ENCODE results near the gene HDAC4.

The HDAC4 gene

GRCh38 chr2:239368321-239368720, 32.5 kb downstream of the HDAC4 start:
- no peak for DNase-seq

DNA sequence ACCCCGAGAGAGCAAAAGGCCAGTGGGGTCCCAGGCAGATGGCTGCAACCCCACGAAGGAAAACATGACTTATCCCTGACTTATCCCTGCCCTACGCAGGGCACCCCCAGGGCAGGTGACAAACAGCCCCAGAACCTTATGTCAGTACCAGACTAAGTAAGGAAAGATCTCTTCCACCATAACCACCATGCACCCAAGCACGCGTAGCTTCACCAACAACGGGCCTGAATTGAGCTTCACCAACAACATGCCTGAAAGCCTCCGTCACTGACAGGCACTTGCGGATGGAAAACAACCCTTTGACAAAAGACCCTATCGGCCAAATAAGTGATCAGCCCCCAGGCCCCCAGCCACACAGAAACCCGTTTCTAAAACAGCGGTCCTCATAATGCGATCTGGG, 34.1 kb downstream of the HDAC4 start:
- DNase-seq: no peak

- DNase-seq: no peak
These were observed 34.9 kb downstream of the HDAC4 start for GRCh38 chr2:239365782-239366435.

GRCh38 chr2:239365071-239365781, 35.6 kb downstream of the HDAC4 start:
- DNase-seq: no peak

DNA sequence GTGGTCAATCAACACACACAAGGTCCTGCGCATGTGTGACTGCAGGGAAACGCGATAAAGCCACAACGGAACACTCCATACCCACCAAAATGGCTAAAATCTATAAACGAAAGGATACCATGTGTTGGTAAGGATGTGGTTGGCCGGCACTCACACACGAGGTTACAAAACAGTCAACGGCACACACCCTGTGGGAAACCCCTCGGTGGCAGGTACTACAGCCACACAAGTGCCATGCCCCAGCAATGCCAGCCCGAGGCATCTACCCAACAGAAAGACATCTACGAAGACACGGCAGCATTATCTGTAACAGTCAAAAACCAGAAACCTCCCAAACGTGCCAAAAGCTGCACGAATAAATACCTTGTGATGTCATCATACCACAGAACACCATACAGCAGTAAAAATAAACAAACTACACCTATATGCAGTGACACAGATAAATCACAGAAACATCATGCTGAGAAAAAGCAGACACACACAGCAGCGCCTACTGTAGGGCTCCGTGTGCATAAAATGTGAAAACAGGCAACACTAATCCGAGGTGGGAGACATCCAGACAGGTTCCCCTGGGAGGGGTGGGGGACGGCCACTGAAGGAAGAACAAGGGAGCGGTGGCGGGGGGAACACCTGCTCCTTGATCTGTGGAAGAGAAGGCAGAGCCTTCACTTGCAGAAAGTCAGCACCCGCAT, 36.7 kb downstream of the HDAC4 start:
- peak; percentile 48 to 51 for DNase-seq

GRCh38 chr2:239362507-239362906, 38.3 kb downstream of the HDAC4 start:
- no peak for DNase-seq

DNA sequence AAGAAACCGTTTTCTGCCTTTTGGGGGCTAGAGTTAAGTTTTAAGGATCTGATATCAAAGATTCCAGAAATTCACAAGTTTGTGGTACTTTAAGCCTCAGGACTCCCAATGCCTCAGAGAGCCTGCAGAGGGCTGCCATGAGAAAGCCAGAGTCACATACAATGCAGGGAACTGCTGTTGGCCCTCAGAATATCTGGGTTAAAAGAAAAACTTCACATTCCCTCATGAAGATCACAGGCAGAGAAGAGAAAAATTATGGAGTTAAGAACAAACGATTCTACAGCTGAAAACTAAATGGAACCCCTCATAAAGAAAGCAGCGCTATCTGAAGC, 39.5 kb downstream of the HDAC4 start:
- no peak for DNase-seq

DNA sequence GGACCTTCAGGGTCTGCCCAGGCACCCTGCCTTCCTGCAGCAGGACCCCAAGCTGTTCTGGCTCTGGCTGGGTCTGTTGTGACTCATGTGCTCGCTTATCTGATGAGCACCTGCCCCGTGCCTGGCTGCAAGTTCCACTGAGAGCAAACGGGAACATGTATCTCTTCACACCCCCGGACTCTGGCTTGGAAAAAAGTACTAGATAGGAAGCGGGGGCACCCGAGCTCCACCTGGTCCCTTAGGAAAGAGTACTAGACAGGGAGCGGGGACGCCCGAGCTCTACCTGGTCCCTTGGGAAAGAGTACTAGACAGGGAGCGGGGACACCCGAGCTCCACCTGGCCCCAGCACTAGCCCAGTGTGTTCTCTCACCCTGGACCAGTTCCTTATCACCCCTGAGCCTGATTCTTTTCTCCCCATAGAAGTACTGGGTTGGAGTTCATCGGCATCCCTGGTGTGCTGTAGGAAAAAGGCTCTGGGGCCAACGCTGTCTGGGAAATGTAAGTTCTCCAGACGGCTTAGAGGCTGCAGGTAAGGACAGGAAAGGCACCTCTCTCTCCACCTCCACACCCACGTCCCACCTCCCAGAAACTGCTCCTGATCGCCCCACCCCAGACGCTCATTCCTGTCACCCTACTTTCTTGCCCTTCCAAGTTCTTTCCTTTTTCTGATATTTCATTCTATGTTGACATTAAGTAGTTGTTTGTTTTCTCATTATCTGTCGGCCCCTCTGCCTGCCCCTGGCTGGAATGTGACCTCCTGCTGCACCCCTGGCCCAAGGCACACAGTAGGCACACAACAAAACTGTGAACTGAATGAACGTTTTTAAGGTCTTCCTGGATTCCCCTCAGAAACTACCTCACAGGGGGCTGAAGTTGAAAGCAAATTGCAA, 40.2 kb downstream of the HDAC4 start:
- DNase-seq: no peak

DNA sequence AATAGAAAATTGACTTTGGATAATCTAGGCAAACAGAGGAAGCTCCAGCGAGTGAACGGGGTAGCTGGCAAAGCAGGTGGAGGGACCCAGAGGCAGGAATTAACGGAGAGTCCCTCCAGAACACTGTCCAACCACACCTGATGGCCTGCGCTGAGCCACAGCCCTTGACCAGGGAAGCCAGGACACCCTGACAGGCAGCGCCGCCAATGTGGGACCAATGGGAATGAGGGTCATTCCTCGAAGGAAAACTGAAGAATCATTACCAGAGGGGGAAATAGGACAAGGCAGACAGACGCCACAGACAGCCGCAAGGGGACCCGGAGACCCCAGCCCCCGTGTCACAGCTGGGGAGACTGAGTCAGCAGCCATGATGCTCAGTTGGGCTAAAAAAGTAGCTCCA, 40.8 kb downstream of the HDAC4 start:
- no peak for DNase-seq

DNA sequence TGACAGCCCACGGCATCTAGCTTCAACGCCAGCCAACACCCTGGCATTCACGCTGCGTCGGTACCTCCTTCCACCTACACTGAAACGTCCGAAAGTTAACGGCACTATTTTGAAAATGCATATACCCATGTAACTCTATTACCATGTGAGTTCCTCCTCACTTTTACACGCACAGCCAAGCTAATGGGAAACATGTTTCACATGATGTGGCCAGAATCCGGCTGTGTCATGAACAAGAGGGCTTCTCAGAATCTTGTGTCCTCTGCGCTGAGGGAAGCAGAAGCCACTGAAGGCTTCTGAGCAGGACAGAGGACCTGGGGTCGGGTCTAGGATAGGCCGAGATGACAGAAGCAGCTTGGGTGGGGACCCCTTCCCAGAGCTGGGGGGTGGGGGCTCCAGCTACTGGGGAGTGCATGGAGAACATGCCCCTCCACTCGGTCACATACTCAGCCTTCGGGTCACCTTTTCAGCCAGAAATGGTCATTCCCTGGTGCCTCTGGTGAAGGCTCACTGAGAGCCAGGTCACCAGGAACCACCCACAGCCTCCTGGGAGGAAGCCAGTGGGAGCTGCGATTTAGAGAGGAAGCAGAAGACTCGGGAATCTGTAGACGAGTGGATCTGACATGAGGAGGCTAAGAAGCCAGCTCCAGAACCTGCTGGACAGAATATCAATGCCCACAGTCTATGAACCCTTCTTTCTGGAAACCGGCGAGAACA, 41.5 kb downstream of the HDAC4 start:
- no peak for DNase-seq

DNA sequence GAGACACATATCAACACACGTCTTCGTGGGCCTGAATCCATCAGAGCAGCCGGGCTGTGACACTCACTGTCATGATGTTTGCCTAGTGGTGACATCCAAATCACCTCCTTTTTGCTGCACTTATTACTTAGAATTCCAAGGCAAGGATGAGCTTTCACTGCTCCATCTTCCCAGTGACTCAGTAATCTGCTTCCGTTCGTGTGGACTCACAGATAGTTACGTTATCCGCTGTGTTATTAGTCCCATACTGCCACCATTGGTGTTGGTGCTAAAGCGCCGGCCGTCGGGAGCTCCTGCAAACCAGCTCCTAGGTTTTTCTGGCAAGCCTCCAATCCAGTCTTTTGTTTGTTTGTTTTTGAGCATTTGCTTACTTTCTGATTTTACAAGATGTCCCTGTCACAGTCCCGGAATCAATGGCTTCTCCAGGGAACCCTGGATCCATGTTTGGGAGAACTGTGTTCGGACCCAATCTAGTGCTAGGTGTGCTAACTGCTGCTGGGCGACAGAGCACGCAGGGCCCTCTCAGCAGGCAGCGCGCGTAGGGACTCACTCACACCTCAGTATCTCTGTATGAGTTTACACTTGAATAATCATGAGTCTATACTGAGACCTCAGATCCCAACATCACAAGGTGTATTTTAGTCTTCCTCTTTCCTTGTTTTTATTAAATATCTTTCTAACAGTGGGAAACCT, 42.6 kb downstream of the HDAC4 start:
- DNase-seq: no peak

GRCh38 chr2:239355724-239356123, 45.1 kb downstream of the HDAC4 start:
- DNase-seq: no peak

DNA sequence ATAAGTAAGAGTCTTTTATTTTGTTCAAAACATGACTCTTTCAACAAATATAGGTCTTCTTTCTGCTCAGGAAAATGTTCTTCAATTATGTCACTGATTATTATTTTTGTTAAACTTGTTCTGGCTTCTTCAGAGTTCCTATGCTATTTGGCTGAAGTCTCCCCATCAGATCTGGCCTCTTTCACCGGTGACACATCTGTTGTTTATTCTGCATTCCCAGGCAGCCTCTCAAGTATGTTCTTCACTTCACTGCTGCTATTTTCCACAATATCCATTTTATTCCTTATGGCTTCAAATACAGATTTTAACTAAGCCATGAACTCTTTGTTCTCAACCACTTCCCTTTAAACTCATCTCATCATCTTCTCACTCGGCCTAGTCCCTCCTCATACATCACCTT, 45.7 kb downstream of the HDAC4 start:
- DNase-seq: no peak

- no peak for DNase-seq
These were observed 46.1 kb downstream of the HDAC4 start for GRCh38 chr2:239354791-239355136.

- no peak for DNase-seq
These were observed 46.6 kb downstream of the HDAC4 start for GRCh38 chr2:239354132-239354790.

- DNase-seq: no peak
These were observed 47.1 kb downstream of the HDAC4 start for GRCh38 chr2:239353692-239354091.

DNA sequence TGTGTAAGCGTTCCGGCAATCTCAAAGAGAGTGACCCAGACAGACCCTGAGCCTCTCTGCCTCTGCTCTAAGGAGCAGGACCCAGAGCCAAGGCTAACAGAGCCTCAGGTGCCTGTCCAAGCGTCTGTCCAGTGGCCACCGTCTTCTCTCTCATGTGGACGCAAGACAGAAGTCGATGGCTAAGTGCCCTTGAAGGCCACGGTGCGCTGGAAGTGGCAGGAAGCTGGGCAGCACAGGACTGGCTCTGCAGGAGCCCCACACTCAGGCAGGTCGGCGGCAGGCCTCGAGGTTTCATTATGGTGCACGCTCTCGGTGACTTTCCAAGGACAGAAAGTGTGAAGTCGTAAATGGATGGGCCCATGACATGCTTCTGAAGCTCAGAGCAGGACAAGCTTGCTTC, 49.1 kb downstream of the HDAC4 start:
- DNase-seq: no peak

- DNase-seq: no peak
These were observed 51.2 kb downstream of the HDAC4 start for GRCh38 chr2:239349453-239350135.

- DNase-seq: no peak
These were observed 52.0 kb downstream of the HDAC4 start for GRCh38 chr2:239348563-239349452.

GRCh38 chr2:239346676-239347075, 54.1 kb downstream of the HDAC4 start:
- no peak for DNase-seq
